ENCODE measurements around the gene PDGFB.

- no peak for TF ChIP-seq CTCF (IDR thresholded peaks at IDR 0.05; ENCODE audit: low read depth, low read length)
- TF ChIP-seq EZH2phosphoT487 (IDR thresholded peaks at IDR 0.05; ENCODE audit: low read depth), result no peak
These were observed 8.2 kb downstream of the PDGFB start for GRCh38 chr22:39236321-39237317.
